HepG2 (cell line): ENCODE measurements around the gene POLR3F. TPM values are rescaled to one million over a fixed set of nuclear protein-coding genes. Genes with fewer than 3 reads are reported as not detected.
A peak's percentile ranks its signal among the peaks of the same experiment; 100 is the strongest.

Experiments
- AGO1 ChIP-seq: fragments of 200-400 bp; formaldehyde crosslinking; IDR thresholded peaks from 2 replicates; pipeline ENCODE4 v1.6.1; 2017; ENCODE audit warnings: mild to moderate bottlenecking, low read depth, low read length, moderate library complexity; ENCODE audit not compliant: poor library complexity, severe bottlenecking
- CENPBD1 ChIP-seq: sonication (generic); formaldehyde crosslinking; IDR thresholded peaks from 2 replicates; pipeline ENCODE4 v1.8.0; 2022; ENCODE audit warnings: missing genetic modification reagents, low read depth, mild to moderate bottlenecking, borderline replicate concordance
- DR1 ChIP-seq: sonication (generic); formaldehyde crosslinking; IDR thresholded peaks from 2 replicates; pipeline ENCODE4 v1.8.0; 2021; ENCODE audit warnings: mild to moderate bottlenecking, missing genetic modification reagents, inconsistent platforms
- FOXJ3 ChIP-seq: sonication (generic); formaldehyde crosslinking; IDR thresholded peaks from 2 replicates; pipeline ENCODE4 v1.4.0; 2020; ENCODE audit warnings: missing genetic modification reagents, mild to moderate bottlenecking, borderline replicate concordance
- HNRNPUL1 ChIP-seq: fragments of 200-400 bp; formaldehyde crosslinking; IDR thresholded peaks from 2 replicates; pipeline ENCODE4 v1.6.1; 2017; ENCODE audit warnings: low read depth, mild to moderate bottlenecking, low read length, moderate library complexity
- MATR3 ChIP-seq: sonication (generic); formaldehyde crosslinking; IDR thresholded peaks from 2 replicates; pipeline ENCODE4 v1.4.0; 2020; ENCODE audit warnings: missing genetic modification reagents
- MED8 ChIP-seq: sonication (generic); formaldehyde crosslinking; IDR thresholded peaks from 2 replicates; pipeline ENCODE4 v1.8.1; 2023; ENCODE audit warnings: mild to moderate bottlenecking, missing genetic modification reagents; ENCODE audit not compliant: insufficient replicate concordance
- MTA1 ChIP-seq: sonication (generic); formaldehyde crosslinking; IDR thresholded peaks from 2 replicates; pipeline ENCODE4 v1.4.0; 2020; ENCODE audit warnings: missing genetic modification reagents, mild to moderate bottlenecking, borderline replicate concordance
- NFE2L1 ChIP-seq: sonication (generic); formaldehyde crosslinking; IDR thresholded peaks from 2 replicates; pipeline ENCODE4 v1.4.0; 2020; ENCODE audit warnings: missing genetic modification reagents, mild to moderate bottlenecking, borderline replicate concordance
- PAX8 ChIP-seq: sonication (generic); formaldehyde crosslinking; IDR thresholded peaks from 2 replicates; pipeline ENCODE4 v1.8.0; 2022; ENCODE audit warnings: mild to moderate bottlenecking, missing genetic modification reagents, borderline replicate concordance
- POGZ ChIP-seq: sonication (generic); formaldehyde crosslinking; IDR thresholded peaks from 2 replicates; pipeline ENCODE4 v1.4.0; 2020; ENCODE audit warnings: mild to moderate bottlenecking, missing genetic modification reagents
- PREB ChIP-seq: sonication (generic); formaldehyde crosslinking; IDR thresholded peaks from 2 replicates; pipeline ENCODE4 v1.4.0; 2020; ENCODE audit warnings: missing genetic modification reagents
- SIN3A ChIP-seq: IDR thresholded peaks from 2 replicates; pipeline ENCODE4 v1.6.1; 2011; ENCODE audit warnings: low read depth, mild to moderate bottlenecking, control low read depth, low read length, borderline replicate concordance
- WIZ ChIP-seq: sonication (generic); formaldehyde crosslinking; IDR thresholded peaks from 2 replicates; pipeline ENCODE4 v1.5.1; 2020; ENCODE audit warnings: mild to moderate bottlenecking, missing genetic modification reagents
- ZBTB37 ChIP-seq: sonication (generic); formaldehyde crosslinking; IDR thresholded peaks from 2 replicates; pipeline ENCODE4 v1.4.0; 2020; ENCODE audit warnings: mild to moderate bottlenecking, missing genetic modification reagents
- ZC3H4 ChIP-seq: sonication (generic); formaldehyde crosslinking; IDR thresholded peaks from 2 replicates; pipeline ENCODE4 v1.4.0; 2020; ENCODE audit warnings: missing genetic modification reagents, borderline replicate concordance
- ZNF256 ChIP-seq: sonication (generic); formaldehyde crosslinking; conservative IDR thresholded peaks from 2 replicates; pipeline ENCODE4 v1.4.0; 2020; ENCODE audit warnings: missing genetic modification reagents
- ZNF260 ChIP-seq: sonication (generic); formaldehyde crosslinking; IDR thresholded peaks from 2 replicates; pipeline ENCODE4 v1.4.0; 2020; ENCODE audit warnings: missing genetic modification reagents, low read depth, mild to moderate bottlenecking, borderline replicate concordance
- ZNF275 ChIP-seq: sonication (generic); formaldehyde crosslinking; IDR thresholded peaks from 2 replicates; pipeline ENCODE4 v1.8.0; 2022; ENCODE audit warnings: missing genetic modification reagents, mild to moderate bottlenecking, inconsistent platforms, borderline replicate concordance
- ZNF3 ChIP-seq: IDR thresholded peaks from 2 replicates; pipeline ENCODE4 v1.7.0; 2017; ENCODE audit warnings: inconsistent platforms
- ZNF572 ChIP-seq: sonication (generic); formaldehyde crosslinking; IDR thresholded peaks from 2 replicates; pipeline ENCODE4 v1.5.1; 2020; ENCODE audit warnings: mild to moderate bottlenecking, missing genetic modification reagents
- ZNF737 ChIP-seq: sonication (generic); formaldehyde crosslinking; IDR thresholded peaks from 2 replicates; pipeline ENCODE4 v1.5.0; 2020; ENCODE audit warnings: missing genetic modification reagents, mild to moderate bottlenecking, borderline replicate concordance
- ZNF772 ChIP-seq: sonication (generic); formaldehyde crosslinking; IDR thresholded peaks from 2 replicates; pipeline ENCODE4 v1.5.0; 2020; ENCODE audit warnings: mild to moderate bottlenecking, missing genetic modification reagents
- ZNF782 ChIP-seq: sonication (generic); formaldehyde crosslinking; IDR thresholded peaks from 2 replicates; pipeline ENCODE4 v1.4.0; 2020; ENCODE audit warnings: missing genetic modification reagents, mild to moderate bottlenecking, borderline replicate concordance
- polyA plus RNA-seq, 8 experiments: library from polyadenylated mRNA; depleted of rRNA in 3 of 8; stranded (reverse) in 7 of 8; unstranded in 1 of 8; fragments of >200 nt; fragmentation: Illumina TruSeq in 4 of 8; extraction: Trizol in 4 of 8; gene quantifications; 2 replicates each; pipeline versions ENCODE4 v1.2.1 to v1.2.3, GENCODE V29; 2011 to 2016; ENCODE audit warnings: low read depth in 4 of 8, missing spikeins in 1 of 8, mixed read lengths in 1 of 8; ENCODE audit not compliant: insufficient read depth in 1 of 8
- total RNA-seq, 5 experiments: library from RNA; depleted of rRNA; stranded (reverse); fragments of >200 nt; fragmentation: Illumina TruSeq; extraction: Trizol; gene quantifications; 2 replicates each; pipeline ENCODE4 v1.2.3, GENCODE V29; 2016; ENCODE audit warnings: low read depth in 1 of 5

Gene POLR3F
- total and polyA plus RNA-seq, 2 of the 13 experiments (the other 11 are each of a cell fraction or from before 2014, with no cell fraction given), result 11.7 to 25.5 TPM

GRCh38 chr20:18496740-18497592, 29.8 kb downstream of the POLR3F start, which contains the start of gene RBBP9 (continued):
- TF ChIP-seq NFE2L1 (CRISPR knock-in tag) (peak; percentile 40; the same call in 1 of the 2 replicates), MTA1 (CRISPR knock-in tag) (peak; percentile 59; the same call in 1 of the 2 replicates), ZNF3 (CRISPR knock-in tag) (peak; percentile 52; the same call in 1 of the 2 replicates), DR1 (peak; percentile 37; the same call in 1 of the 2 replicates), ZNF256 (peak; percentile 85), ZNF260 (CRISPR knock-in tag) (no peak), ZNF737 (CRISPR knock-in tag) (no peak), ZBTB37 (CRISPR knock-in tag) (no peak; the same call in 1 of the 2 replicates), SIN3A (peak; percentile 84; the same call in 1 of the 2 replicates), AGO1 (peak; percentile 85), ZC3H4 (CRISPR knock-in tag) (peak; percentile 53; the same call in 1 of the 2 replicates), FOXJ3 (no peak), ZNF782 (CRISPR knock-in tag) (peak; percentile 92; the same call in 1 of the 2 replicates), ZNF572 (peak; percentile 99), HNRNPUL1 (no peak), MED8 (CRISPR knock-in tag) (peak; percentile 67), CENPBD1 (CRISPR knock-in tag) (no peak; the same call in 1 of the 2 replicates), PAX8 (CRISPR knock-in tag) (no peak), POGZ (CRISPR knock-in tag) (peak; percentile 78), ZNF275 (CRISPR knock-in tag) (peak; percentile 50; the same call in 1 of the 2 replicates), WIZ (CRISPR knock-in tag) (0 out of 2 replicates have a peak, but pooled peaks have one; percentile 83), ZNF772 (CRISPR knock-in tag) (peak; percentile 96), PREB (CRISPR knock-in tag) (no peak), MATR3 (CRISPR knock-in tag) (no peak)
